Umbilical cord (tissue), 2 donors: ENCODE data around the gene EDA. TPM values are rescaled to one million over a fixed set of nuclear protein-coding genes. Genes with fewer than 3 reads are reported as not detected.
A peak's percentile ranks its signal among the peaks of the same experiment; 100 is the strongest.

Experiments
- DNase-seq: peaks from one replicate; pipeline ENCODE4 v3.0.0-alpha.2; 2015; ENCODE audit warnings: low spot score
- total RNA-seq: library from RNA; depleted of rRNA; stranded (reverse); fragments of >200 nt; gene quantifications from one replicate; pipeline ENCODE4 v1.2.3, GENCODE V29; 2014; ENCODE audit warnings: low replicate concordance; ENCODE audit not compliant: insufficient read depth

EDA gene
- total RNA-seq, result 2.9 TPM

DNA sequence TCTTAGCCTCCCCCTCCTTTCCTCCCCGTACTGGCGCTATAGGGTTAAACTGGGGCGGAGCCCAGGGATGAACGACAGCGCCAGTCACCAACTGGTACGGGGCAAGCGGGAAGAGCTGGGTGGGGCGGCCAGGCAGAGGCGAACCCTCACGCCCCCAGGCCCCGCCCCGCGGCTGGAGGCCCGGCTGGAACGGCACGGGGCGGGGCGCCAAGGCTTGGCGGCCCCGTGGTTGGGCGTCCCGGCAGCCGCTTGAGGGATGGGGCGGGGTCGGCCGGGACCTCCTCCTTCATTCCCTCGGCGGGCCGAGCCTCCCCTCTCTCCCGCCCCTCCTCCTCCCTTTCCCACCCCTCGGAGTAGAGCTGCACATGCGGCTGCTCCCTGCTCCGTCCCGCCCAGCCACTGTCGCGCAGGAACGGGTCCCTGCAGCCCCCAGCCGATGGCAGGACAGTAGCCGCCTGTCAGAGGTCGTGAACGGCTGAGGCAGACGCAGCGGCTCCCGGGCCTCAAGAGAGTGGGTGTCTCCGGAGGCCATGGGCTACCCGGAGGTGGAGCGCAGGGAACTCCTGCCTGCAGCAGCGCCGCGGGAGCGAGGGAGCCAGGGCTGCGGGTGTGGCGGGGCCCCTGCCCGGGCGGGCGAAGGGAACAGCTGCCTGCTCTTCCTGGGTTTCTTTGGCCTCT, at the start of gene EDA:
EDA (plus strand) TSS at position 335 of the 678 bp plus-strand sequence.
- DNase-seq, result peak; percentile 94

DNA sequence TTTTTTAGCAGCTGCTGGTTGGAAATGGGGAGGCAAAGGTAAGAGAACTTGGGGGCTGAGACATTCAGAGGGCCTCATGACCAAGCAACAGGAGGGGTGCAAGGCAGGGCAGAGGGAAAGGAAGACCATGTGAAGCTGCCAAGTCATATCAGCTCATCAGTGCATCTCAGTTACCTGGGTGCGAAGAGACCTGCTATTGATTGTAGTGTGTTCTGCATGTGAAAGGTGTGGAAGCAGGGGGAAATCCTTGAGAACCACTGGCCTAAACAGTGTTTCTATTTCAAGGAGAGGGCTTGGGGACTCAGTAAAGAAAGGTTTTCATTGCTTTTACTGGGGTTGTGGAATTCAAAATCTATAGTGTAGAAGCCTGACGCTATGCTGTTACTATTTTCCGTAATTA, 47.1 kb upstream of the EDA start:
- DNase-seq, result no peak

DNA sequence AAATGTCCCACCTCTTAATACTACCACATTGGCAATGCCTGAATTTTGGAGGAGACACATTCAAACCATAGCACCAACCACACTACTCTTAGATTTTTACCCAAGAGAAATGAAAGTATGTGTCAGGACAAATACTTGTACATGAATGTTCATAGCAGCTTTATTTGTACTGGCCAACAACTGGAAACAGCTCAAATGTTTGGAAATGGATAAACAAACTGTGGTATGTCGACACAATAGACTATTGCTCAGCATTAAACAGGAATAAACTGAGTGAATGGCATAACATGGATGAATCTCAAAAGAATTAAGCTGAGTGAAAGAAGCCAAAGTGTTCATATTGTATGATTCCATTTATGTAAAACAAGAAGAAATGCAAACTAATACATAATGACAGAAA, 18.5 kb upstream of the EDA start:
- DNase-seq, result no peak

DNA sequence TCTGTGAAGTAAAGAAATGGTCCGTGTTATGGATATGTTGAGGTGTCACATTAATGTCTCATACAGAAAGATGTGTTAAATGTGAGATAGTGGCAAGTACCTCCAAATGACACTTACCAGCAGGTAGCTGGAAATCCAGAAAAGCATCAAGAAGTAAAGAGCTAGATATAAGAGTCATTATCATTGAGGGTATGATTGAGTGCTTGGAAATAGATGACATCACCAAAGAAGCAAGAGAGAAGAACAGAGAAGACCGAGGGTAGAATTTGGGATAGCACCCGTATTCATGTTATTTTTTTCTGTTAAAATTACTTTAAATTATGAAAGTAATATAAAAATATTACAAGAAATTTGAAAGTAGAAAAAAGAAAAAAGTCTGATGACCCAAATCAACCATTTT, 15.7 kb upstream of the EDA start:
- DNase-seq, result no peak

DNA sequence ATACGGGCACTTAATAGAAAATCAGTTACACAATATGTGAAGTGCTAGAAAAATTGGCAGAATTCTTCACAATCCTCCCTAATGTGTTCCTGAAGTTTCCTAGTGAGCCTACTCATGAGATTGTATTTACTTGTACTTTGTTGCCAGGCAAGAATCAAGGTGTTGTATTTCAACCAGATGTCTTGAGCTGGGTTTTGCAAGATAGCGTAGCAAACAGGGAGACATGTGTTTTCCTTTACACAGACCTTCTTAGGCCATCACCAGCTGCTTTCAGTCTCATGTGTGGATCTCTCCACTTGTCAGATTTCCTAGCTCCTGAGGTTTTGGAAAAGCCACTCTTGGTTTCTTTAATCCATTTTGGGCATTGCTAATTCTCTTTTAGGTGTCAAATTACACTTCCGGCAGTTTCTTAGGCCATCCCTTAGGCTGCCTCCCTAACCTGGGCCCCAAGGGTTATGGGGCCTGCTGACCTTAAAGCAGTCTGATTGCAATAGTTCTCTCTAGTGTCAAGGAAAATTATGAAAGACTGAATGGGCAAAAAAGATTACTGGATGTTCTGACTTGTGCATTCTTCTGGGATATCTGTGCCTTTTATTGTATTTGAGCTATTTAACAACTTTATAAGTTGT, 12.2 kb upstream of the EDA start:
- peak; percentile 33 for DNase-seq

DNA sequence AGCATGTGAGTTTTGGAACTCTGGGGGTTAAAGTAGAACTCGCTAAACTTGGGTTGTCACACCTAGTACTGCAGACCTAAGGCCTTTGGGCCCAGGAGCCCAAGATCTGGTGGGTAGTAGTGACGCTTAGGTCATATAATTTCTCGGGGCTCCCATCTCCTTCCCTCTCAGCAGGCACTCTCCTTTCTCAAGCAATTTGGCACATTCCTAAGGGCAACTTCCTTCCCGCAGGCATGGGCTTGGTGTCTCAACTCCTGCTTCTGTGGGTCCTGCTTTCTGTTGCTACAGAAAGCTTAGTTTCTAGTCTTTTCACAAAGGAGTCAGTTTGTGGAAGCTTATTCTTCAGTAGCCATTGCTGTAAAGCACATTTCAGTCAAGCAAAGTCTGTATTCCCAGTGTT, 10.4 kb upstream of the EDA start:
- no peak for DNase-seq

DNA sequence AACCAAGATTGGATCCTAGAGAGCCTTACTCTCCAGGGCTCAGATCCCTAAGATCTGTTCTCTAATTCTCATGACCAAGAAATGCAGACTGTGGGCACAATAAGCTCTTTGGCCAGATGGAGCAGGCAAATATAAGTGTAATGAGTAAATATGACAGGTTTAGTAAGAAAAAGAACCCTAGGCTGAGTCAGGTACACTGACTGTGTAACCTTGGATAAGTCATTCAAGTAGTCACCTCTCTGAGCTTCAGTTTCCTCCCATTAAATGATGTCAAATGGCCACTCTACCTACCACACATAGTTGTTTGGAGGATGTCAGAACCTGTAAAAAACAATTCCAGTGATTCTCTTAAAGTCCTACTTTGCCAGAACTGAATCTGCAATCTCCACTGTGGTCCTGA, 8.3 kb upstream of the EDA start:
- DNase-seq, result no peak

DNA sequence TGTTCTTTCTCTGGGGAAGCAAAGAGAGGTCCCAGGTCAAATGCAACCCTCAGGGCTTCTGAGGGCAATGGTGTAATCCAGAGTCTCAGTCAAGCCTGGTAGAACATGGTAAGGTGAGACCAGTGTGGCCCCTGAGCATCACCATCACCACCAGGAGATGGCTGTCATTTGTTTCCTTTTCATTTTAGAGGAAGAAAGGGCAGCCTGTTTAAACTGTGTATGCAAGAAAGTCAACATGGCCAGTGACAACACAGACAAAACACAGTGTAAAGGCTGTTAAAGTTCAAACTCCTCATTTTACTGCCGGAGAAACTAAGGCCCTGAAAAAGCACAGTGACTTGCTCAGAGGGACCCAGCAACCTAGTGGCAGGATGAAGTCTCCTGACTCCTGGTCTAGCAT, 2.0 kb upstream of the EDA start:
- DNase-seq, result no peak

DNA sequence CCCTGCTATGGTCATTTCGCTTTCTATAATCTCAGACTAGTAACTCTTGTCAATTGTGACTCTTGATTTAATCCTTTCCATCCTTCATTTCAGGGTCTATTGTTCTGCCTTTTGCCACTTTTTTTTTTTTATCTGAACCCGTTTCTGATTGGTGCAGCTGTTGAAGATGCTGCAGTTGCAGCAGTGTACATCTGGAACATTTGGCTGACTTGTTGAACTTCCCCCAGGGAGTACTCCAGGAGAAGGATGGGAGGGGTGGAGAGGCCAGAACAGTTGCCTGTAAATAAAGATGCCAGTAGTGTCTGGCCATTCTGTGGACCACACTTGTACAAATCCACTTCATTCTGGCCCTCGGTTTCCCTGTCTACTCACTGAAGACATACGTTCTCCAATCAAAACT, 1.0 kb upstream of the EDA start:
- peak; percentile 10 for DNase-seq

DNA sequence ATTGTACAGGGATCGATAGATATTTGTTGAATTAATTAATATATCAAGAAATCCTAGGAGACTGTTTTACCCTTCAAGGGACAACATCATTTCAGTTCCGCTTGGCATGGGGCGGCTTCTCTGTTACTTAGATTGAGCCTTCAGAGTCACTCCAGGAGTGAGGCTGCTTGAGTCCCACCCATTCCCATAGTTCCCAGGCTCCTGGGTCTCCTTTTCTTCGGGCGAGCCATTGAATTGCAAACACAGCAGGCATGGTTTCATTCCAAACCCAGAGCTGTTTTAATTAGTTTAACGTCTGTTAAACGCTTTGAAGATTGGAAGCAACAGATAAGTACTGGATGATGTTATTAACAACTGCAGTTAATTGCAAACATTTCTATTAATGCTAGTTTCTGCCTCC, 571 bp upstream of the EDA start:
- no peak for DNase-seq

DNA sequence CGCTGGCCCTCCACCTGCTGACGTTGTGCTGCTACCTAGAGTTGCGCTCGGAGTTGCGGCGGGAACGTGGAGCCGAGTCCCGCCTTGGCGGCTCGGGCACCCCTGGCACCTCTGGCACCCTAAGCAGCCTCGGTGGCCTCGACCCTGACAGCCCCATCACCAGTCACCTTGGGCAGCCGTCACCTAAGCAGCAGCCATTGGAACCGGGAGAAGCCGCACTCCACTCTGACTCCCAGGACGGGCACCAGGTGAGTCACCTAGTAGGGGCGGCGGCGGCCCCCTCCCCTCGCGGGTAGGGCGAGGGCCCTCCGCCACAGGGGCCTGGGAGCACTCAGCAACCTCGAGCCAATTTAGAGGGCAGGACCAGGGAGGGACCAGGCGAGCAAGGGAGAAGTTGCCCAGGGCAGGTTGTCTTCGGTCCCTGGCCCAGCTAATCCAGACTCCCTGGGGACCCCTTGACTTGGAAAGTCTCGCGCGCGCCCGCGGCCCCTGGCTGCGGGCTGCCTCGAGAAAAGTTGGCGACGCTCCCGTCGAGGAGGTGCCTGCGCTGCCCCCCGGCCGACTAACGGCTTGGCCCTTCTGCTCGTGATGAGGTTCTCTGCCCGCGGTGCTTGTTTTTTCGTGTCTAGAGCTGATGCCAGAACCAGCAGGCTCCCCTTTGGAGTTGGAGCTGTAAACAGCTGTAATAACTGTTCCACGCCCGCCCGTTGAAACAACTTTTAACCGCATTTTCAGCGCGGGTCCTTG, 717 bp downstream of the EDA start:
- DNase-seq, result peak; percentile 7

DNA sequence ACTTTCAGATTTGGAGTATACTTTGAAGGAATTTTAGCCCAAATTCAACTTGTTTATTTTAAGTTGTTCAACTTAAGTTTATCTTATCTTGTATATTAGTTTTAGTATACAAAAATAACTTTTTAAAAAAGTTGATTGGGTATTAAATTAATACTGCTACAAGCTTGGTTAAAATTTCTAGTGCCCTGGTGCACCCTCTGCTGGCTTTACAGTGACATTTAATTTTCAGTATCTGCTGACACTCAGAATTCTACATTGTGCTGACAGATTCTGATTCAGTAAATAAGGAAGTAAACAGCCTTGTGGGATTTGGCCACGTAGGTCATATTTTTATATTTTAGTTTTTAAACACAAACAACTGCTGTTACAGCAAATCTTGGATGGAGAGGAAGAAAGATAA, 2.9 kb downstream of the EDA start:
- DNase-seq, result peak; percentile 19

DNA sequence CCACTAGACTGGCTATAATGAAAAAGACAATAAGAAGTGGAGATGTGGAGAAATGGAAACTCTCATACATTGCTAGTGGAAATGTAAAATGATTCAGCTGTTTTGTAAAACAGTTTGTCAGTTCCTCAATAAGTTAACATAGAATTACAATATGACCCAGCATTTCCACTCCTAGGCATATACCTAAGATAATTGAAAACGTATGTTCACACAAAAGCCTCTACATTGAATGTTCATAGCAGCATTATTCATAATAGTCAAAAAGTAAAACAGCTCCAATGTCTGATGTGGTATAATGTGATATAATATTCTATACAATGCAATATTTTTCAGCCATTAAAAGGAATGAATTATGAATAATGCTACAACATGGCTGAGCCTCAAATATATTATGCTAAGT, 10.2 kb downstream of the EDA start:
- DNase-seq, result no peak

DNA sequence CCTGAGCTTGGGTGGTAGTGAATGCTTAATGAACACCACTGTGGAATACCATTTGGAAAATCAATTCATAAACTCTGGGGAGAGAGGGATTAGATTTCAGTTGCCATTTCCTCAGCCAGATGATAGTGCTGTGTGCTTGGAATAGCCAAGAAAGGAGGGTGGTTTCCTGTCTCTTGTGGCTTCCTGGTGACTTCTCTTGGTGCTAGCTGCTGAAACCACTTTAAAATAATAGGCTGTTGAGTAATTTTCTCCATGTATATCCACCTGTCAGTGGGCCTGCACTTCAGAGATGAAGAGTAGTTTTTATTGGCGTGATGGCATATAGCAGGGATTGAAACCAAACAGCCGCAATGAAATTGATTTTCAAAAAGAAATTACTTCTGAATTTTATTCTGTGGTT, 11.8 kb downstream of the EDA start:
- no peak for DNase-seq

DNA sequence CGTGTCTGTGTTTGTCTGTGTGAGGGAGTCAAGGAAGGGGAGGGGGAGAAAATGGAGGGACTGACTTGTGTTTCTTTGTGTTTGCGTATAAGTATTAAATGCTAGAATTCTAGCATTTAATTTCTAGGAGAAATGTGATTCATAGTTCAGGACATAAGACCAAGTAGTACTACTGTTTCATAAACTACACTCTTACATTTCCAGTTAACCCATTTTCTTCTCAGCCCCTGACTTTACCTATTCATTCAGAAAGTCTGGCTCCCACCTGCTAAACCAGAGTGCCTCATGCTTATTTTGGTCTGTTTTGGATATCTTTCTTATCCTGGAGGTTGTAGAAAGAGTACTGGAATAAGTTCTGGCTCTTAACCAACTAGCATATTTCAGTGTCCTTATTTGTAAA, 14.2 kb downstream of the EDA start:
- no peak for DNase-seq

DNA sequence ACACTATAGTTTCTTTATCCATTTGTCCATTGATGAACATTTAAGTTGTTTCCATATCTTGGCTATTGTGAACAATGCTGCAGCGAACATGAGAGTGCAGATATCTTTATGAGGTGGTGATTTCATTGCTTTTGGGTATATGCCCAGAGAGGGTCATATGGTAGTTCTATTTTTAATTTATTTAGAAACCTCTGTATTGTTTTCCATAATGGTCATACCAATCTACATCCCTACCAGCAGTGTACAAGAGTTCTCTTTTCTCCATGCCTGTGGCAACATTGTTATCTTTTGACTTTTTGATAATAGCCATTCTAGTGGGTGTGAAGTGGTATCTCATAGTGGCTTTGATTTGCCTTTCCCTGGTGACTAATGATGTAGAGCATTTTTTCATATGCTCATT, 48.8 kb downstream of the EDA start:
- DNase-seq, result no peak

DNA sequence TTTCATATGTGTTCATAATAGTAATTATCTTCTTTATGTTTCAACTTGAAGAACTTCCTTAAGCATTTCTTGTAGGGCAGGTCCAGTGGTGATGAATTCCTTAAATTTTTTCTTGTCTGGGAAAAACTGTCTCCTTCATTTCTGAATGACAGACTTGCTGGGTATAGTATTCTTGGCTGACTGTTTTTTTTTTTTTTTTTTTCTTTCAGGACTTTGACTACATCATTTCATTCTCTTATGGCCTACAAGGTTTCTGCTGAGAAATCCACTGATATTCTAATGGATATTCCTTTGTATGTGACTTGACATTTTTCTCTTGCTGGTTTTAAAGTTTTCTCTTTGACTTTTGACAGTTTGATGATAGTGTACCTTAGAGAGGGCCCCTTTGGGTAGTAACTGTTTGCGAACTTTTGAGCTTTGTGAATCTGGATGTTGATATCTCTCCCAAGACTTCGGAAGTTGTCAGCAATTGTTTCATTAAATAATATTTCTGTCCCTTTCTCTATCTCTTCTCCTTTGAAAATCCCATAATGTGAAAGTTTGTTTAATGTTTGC, 54.2 kb downstream of the EDA start:
- DNase-seq, result no peak

DNA sequence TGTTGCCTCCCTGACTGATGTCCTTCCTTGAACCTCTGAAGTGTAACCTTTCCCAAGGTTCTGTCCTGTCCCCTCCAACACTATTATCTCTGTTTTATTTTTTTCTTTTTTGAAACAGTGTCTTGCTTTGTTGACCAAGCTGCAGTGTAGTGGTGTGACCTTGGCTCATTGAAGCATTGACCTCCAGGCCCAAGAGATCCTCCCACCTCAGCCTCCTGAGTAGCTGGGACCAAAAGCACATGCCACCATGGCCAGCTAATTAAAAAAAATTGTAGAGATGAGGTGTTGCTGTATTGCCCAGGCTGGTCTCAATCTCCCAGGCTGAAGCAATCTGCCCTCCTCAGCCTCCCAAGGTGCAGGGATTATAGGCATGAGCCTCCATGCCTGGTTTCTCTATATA, 59.0 kb downstream of the EDA start:
- no peak for DNase-seq

DNA sequence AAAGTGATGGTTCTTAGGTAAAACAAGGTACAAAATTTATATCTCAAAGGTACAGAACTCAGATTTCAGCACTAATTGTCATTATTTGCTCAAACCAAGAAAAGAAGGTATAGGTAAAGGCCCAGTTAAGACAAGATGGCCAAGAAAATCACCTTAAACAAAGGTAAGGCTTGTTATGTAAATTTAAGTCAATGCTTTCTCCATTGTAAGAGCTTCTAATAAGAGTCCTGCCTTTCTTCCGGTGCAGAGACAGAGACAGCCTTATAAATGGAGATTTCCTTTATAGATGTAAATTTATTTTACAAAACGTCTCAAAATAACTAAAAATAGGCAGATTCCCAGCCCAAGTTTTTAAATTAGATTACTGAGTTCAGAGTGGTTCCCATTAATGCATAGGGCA, 89.9 kb downstream of the EDA start:
- no peak for DNase-seq

DNA sequence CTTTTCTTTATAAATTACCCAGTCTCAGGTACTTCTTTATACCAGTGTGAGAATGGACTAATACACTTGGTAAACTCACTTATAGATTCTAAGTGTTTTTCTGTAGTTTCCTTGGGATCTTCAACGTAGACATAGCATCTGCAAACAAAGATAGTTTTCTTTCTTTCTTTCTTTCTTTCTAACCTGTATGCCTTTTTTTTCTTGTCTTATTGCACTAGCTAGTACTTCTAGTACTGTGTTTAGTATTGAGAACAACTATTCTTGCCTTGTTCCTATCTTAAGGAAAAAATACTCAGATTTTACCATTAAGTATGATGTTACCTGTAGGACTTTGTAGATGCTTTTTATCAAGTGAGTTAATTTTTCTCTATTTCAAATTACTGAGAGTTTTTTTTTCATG, 102.2 kb downstream of the EDA start:
- DNase-seq, result no peak

DNA sequence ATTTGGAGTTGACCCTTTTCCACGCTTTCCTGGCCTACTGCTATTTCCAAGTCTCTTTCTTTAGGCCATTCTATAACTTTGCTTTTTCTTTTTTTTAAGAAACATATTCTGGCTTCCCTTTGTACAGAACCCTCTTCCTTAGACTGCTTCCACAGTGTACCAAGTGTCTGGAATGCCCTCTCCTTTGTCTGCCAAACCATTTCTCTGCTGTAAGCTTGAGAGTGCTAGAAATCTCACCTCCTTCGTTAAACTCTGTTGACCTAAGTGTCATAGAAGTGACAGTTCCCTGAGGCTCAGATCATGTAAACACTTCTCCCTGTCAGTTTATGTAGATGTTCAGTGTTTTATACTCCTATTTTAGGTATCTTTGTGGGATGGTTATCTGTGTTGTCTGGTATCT, 108.4 kb downstream of the EDA start:
- no peak for DNase-seq

DNA sequence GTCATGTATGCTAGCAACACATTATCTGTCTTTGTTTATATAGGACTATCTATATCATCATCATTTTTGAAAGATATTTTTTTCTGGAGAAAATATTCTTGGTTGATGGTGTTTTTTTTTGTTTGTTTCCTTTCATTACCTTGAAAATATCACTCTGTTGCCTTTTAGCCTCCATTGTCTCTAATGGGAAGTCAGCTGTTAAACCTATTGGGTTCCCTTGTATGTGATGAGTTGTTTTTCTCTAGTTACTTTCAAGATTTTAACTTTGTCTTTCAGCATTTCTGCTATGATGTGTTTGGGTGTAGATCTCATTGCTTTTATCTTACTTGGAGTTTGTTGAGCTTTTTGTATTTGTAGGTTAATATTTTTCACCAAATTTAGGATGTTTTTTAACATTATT, 124.4 kb downstream of the EDA start:
- DNase-seq, result no peak

DNA sequence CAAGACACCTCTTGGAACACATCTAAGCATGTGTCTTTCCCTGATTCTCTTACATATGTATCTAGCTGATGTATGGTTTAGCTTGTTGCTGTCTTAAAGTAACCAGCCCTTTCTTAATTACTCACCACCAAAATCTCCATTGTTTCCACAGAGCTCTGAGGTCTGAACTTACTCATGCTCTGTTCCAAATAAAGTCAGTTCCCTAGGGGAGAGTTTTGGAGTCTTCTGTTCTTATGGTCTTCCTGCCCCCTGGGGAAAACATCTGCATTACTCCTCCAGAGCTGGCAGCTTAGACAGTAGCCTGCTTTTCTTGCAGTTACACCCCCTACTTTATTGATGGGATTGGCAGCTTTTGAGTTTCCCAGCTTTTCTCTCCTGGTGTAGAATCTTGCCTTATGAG, 125.8 kb downstream of the EDA start:
- DNase-seq, result no peak
